GM10847 (cell line): ENCODE results near the gene MAGOH.

ENCODE experiments used
- POLR2A ChIP-seq: IDR thresholded peaks from 2 replicates; pipeline ENCODE4 v1.6.1; 2011; ENCODE audit not compliant: insufficient read length; ENCODE audit errors: extremely low read depth

Gene MAGOH

GRCh38 chr1:53274541-53275185 lies 36.3 kb upstream of the MAGOH start:
- no peak for TF ChIP-seq POLR2A

DNA sequence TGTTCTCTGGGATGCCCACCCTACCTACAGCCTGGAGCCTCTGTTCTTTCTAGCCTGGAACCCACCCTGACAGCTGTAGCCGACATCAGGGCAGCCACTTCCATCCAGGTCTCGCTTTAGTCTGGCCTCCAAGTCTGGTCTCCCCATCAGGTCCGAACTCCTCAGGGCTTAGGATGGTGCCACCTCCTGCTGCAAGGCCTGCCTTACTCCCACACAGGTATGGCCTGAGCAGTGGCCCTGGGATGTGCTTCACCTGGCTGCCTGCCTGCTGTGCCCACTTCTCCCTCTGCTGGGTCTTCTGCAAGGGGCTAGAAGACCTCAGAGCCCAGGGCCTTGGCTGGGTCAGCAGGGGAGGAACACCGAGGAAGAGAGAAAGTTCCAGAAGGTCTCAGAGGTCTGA lies 35.7 kb upstream of the MAGOH start:
- TF ChIP-seq POLR2A = no peak

GRCh38 chr1:53273526-53273925 lies 35.2 kb upstream of the MAGOH start:
- no peak for TF ChIP-seq POLR2A

DNA sequence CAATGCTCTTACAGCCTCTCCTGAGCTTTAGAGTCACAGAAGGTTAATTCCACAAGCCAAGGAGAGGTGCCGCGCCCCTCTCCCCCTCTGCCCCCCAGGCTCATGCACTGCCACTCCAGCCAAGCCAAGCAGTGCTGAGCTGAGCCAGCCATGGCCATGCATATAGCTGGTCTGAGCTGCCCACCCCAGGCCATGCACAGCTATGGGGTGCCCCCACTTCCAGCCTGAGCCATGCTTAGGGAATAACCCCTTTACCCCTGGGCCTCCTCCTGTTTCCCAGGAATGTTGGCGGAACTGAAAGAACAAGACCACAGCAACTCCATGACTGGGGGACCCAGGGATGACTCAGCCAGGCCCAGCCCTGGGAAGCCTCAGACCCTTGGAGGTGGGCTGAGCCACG lies 34.0 kb upstream of the MAGOH start:
- TF ChIP-seq POLR2A = no peak

GRCh38 chr1:53271446-53272090 lies 33.2 kb upstream of the MAGOH start:
- TF ChIP-seq POLR2A = no peak

DNA sequence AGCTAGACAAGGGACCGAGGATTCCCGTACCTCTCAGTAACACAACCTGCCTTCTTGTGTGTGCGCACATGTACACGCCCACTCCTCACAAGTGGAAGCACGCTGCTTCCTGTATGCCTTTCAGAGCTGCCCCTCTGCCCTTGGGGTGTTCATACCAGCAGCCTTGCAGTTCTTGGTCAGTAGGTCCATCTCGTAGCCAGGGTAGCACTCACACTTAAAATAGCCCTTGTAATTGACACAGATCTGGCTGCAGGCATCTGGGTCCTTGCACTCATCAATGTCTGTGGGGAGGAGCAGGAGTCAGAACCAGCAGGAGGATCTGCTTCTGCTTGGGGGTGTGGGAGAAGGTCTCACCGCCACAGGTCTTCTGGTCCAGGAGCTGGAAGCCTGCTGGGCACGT lies 32.6 kb upstream of the MAGOH start:
- no peak for TF ChIP-seq POLR2A

GRCh38 chr1:53270107-53270506 lies 31.8 kb upstream of the MAGOH start:
- no peak for TF ChIP-seq POLR2A

- no peak for TF ChIP-seq POLR2A
Measured at GRCh38 chr1:53267761-53268160, 29.4 kb upstream of the MAGOH start.

- TF ChIP-seq POLR2A = no peak
Measured at GRCh38 chr1:53266038-53266437, 27.7 kb upstream of the MAGOH start.

DNA sequence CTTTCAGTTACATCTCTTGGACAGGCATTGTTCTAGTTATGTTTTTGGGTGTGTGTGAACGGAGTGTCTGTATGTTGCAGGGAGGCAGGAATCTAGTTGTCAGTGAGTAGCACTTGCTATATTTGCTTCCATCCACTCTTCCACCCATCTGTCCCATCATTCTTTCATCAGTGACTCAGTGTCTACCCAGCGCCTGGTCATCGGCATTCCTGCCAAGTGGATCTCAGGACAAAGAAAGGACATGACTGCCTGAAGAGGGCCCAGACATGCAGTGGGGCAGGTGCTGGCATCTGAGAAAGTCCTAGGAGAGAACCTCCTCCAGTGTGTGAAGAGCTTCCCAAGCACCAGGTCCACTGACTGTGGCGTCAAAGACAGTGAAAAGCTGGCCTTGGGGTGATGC lies 27.3 kb upstream of the MAGOH start:
- TF ChIP-seq POLR2A = no peak

DNA sequence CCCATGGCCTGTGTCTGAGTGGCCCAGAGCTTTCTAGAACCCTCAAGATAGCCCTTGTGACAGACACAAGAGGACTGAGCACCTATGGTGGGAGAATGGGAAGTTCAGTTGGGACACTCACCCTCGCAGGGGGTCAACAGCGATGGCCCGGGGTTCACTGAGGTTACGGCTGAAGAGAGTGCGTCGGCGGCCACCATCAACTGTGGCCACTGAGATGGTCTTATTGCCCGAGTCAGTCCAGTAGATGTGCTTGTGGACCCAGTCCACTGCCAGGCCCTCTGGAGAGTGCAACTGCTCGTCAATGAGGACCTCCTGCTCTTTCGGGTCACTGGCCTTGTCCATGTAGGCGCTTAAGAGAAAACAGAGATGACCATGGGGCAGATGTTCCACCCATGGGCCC lies 25.7 kb upstream of the MAGOH start:
- TF ChIP-seq POLR2A = no peak

DNA sequence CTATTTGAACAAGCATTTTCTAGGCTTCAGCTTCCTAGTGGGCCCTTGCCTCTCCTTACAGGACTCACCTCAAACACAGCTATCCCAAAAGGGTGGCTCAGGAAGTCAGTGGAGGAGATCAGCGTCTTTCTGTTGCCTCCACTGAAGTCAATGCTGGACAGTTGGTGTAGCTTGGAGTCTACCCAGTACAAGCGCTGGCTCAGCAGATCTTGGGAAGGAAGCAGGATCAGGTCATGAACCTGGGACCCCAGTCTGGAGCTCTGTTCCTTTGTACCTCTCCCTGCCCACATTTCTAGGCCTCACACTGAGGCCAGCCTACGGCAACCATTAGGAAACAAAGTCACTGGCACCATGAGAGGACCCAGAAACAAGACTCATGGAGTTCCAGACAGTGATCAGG lies 23.7 kb upstream of the MAGOH start:
- no peak for TF ChIP-seq POLR2A

- no peak for TF ChIP-seq POLR2A
Measured at GRCh38 chr1:53260631-53261247, 22.4 kb upstream of the MAGOH start.

DNA sequence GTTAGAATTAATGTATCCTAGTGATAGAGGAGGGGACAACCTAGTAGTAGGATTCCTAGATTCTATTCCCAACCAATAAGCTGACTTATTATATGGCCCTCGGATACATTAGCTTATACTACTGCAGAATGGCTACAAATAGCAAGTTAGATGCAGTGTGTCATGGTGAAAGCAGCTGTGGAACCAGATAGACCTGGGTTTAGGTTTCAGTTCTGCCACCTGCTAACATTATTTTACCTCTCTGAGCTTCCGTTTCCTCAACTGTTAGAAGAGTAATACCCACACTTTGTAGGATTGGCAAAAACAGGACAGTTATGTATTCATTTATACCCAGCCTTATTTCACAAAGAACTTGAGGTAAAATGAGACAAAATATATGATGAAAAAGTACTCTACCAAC lies 21.6 kb upstream of the MAGOH start:
- no peak for TF ChIP-seq POLR2A

GRCh38 chr1:53258216-53258615 lies 19.9 kb upstream of the MAGOH start:
- TF ChIP-seq POLR2A = no peak

DNA sequence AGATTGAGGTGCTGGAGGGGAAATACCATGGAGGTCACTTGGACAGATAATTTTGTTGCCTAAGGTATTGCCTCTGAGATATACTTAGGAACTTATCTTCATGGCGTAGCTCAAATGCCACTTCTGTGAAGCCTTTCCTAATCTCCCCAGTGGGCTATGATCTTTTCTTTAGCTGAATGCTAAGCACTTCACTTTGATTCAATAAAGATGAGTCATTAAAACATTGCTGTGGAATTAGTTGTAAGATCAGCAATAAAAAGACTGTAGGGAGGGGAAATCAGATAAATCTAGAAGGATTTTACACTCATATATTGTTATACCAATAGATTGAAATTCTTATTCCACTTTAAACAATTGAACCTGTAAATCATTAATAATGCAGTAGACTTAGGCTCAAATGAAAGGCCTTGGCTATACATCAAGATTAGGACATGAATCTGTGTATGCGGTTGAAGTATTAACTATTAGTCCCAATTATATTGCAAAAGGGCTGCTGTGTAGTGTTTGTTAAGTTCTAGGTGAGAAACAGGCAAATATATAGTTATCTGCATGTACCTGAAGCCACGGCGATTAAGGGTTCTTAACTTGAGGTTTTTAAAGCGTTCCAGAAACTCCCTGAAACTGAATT lies 19.2 kb upstream of the MAGOH start:
- TF ChIP-seq POLR2A = no peak
